ENCODE data around the gene TCF4. TPM values are rescaled to one million over a fixed set of nuclear protein-coding genes. Genes with fewer than 3 reads are reported as not detected.

TCF4 gene
- total RNA-seq, 2 donors from 2014 or later, result 31.6 to 34.0 TPM

- no peak for TF ChIP-seq POLR2A (IDR thresholded peaks at IDR 0.05)
- TF ChIP-seq CTCF (IDR thresholded peaks at IDR 0.05), result no peak
- intact Hi-C loops (cut with DNase I), result no loop called here
- no peaks in the 10 kb centered on the region for H3K9me3 ChIP-seq
- no peaks in the 10 kb centered on the region for H3K27me3 ChIP-seq
- no peaks in the 10 kb centered on the region for H3K36me3 ChIP-seq (replicated peaks in 1 of 2; ENCODE audit: insufficient read depth in 1 of 2, low read depth in 2 of 2)
- H3K4me3 ChIP-seq, result no peak overlapping the region
- 59 to 61% methylated on average over 1 of the region's 1 CpG for WGBS, 2 donors
- H3K4me1 ChIP-seq, result no peaks in the 10 kb centered on the region
- ATAC-seq (no peak), DNase-seq (no peak)
- no peak overlapping the region for H3K27ac ChIP-seq
Measured at GRCh38 chr18:55544014-55544413, 44.0 kb downstream of the TCF4 start.

- ATAC-seq (no peak), DNase-seq (no peak)
- intact Hi-C loops (cut with DNase I), result no loop called here
- H3K9me3 ChIP-seq, result no peaks in the 10 kb centered on the region
- H3K36me3 ChIP-seq (replicated peaks in 1 of 2; ENCODE audit: insufficient read depth in 1 of 2, low read depth in 2 of 2), result no peaks in the 10 kb centered on the region
- H3K27me3 ChIP-seq, result no peaks in the 10 kb centered on the region
- TF ChIP-seq POLR2A (IDR thresholded peaks at IDR 0.05) (no peak), CTCF (IDR thresholded peaks at IDR 0.05) (no peak)
- no peak overlapping the region for H3K27ac ChIP-seq
- H3K4me1 ChIP-seq, result no peaks in the 10 kb centered on the region
- no peak overlapping the region for H3K4me3 ChIP-seq
- 66 to 72% methylated on average over 2 of the region's 2 CpGs for WGBS, 2 donors
Measured at GRCh38 chr18:55543130-55543704, 44.8 kb downstream of the TCF4 start.

- WGBS, 2 donors, result 64 to 74% methylated on average over 2 of the region's 2 CpGs
- H3K4me1 ChIP-seq, result no peaks in the 10 kb centered on the region
- intact Hi-C loops (cut with DNase I), result no loop called here
Measured at GRCh38 chr18:55541571-55541970, 46.4 kb downstream of the TCF4 start.

GRCh38 chr18:55539240-55539639 lies 48.8 kb downstream of the TCF4 start:
- no peak for ATAC-seq
- no peak for DNase-seq
- Histone ChIP-seq H3K9me3 (no peaks in the 10 kb centered on the region), H3K36me3 (replicated peaks in 1 of 2; ENCODE audit: insufficient read depth in 1 of 2, low read depth in 2 of 2) (no peaks in the 10 kb centered on the region), H3K4me3 (no peak overlapping the region), H3K27ac (no peak overlapping the region), H3K27me3 (no peaks in the 10 kb centered on the region), H3K4me1 (no peaks in the 10 kb centered on the region)
- intact Hi-C loops (cut with DNase I), result no loop called here
- TF ChIP-seq POLR2A (IDR thresholded peaks at IDR 0.05) (no peak), CTCF (IDR thresholded peaks at IDR 0.05) (no peak)

More at GRCh38 chr18:55541571-55541970, 46.4 kb downstream of the TCF4 start:
- no peak for DNase-seq
- H3K27ac ChIP-seq, result no peak overlapping the region
- no peak for TF ChIP-seq CTCF (IDR thresholded peaks at IDR 0.05)
- TF ChIP-seq POLR2A (IDR thresholded peaks at IDR 0.05), result no peak
- H3K9me3 ChIP-seq, result no peaks in the 10 kb centered on the region
- H3K36me3 ChIP-seq (replicated peaks in 1 of 2; ENCODE audit: insufficient read depth in 1 of 2, low read depth in 2 of 2), result no peaks in the 10 kb centered on the region
- ATAC-seq, result no peak
- H3K27me3 ChIP-seq, result no peaks in the 10 kb centered on the region
- no peak overlapping the region for H3K4me3 ChIP-seq

GRCh38 chr18:55534996-55535395 lies 53.0 kb downstream of the TCF4 start:
- no peak for ATAC-seq
- Histone ChIP-seq H3K4me3 (no peak overlapping the region), H3K36me3 (replicated peaks in 1 of 2; ENCODE audit: insufficient read depth in 1 of 2, low read depth in 2 of 2) (no peaks in the 10 kb centered on the region), H3K27me3 (no peaks in the 10 kb centered on the region), H3K4me1 (no peaks in the 10 kb centered on the region), H3K9me3 (no peaks in the 10 kb centered on the region), H3K27ac (no peak overlapping the region)
- TF ChIP-seq POLR2A (IDR thresholded peaks at IDR 0.05), result no peak
- TF ChIP-seq CTCF (IDR thresholded peaks at IDR 0.05), result no peak
- intact Hi-C loops (cut with DNase I), result no loop called here
- WGBS, 2 donors, result 83 to 93% methylated on average over 4 of the region's 4 CpGs
- DNase-seq, result no peak
